HL-60/S4 treated with phorbol 12-myristate 13-acetate at 8.2 ng/mL for 4 days and 3 days (cell line): Measurements from ENCODE around the gene WSB1.

Experiments used
- in situ Hi-C: fragments of 300-500 bp; cut with MboI; formaldehyde crosslinking; loops from 2 replicates; pipeline ENCODE4 v1.15.0; 2022; ENCODE audit warnings: low sequenced_read_pairs

Gene WSB1

DNA sequence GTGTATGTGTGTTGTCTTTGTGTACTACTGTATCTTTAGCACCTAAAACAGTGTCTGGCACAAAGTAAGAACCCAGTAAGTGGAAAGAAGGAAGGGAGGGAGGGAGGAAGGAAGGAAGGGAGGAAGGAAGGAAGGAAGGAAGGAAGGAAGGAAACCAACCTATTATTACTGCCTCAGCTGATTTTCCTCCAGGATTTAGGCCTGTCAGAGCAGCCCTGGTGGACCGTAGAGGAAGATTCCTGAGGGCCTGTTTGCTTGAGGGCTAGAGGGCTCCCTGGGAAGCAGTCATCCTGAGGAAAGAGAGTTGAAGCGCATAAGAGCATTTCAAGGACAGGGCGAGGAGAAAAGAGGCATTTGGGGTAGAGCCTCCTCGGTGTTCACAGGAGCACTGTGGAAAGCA is 61.5 kb downstream of the WSB1 start:
- in situ Hi-C loops, result loop anchor here (10.0 kb wide), 1 partner anchor 229 kb away; no protein-coding TSS in a partner anchor

DNA sequence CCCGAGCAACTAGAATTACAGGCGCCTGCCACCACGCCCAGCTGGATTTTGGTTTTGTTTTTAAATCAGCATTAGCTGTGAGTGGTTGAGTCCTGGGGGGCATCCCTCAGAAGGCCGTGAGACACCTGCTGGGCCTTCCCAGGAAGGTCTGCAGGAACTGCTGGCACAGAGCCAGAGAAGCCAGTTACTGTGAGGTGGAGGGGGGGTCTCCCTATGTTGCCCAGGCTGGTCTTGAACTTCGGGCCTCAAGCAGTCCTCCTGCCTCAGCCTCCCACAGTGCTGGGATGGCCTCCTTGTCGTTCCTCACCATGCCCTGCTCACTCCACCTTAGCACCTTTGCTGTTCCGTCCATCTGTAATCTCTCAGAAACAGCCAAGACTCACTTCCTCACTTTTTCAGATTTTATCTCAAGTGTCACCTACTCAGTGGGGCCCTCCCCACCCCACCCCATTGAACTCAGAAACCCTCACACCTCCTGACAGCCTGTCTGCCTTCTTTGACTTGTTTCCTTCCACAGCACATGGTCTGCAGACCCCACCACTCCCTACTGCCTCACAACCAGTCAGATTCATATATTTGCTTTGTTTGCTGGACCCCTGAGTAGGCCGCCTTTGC is 62.3 kb downstream of the WSB1 start:
- in situ Hi-C loops, result loop anchor here (10.0 kb wide), 1 partner anchor 229 kb away; no protein-coding TSS in a partner anchor

- in situ Hi-C loops, result loop anchor here (10.0 kb wide), 1 partner anchor 228 kb away; no protein-coding TSS in a partner anchor
Measured at GRCh38 chr17:27357236-27357635, 63.3 kb downstream of the WSB1 start.

DNA sequence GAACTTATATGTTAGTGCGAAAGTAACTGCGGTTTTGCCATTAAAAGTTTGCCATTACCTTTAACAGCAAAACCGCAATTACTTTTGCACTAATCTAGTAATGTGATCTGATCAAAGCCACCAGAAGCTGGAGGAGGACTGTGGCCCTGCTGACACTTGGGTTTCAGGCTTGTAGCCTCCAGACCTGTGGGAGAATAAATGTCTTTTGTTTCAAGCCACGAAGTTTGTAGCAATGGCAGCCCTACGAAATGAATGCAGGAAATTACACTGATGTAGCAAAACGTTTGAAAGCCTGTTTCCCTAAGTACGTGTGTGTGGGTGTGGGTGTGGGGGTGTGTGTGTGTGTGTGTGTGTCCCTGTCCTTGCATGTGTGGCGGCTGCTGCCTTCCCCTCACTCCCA is 66.6 kb downstream of the WSB1 start:
- in situ Hi-C loops, result no loop called here

GRCh38 chr17:27361695-27362094 is 67.8 kb downstream of the WSB1 start:
- in situ Hi-C loops, result no loop called here

- in situ Hi-C loops, result no loop called here
Measured at GRCh38 chr17:27362503-27362902, 68.6 kb downstream of the WSB1 start.

DNA sequence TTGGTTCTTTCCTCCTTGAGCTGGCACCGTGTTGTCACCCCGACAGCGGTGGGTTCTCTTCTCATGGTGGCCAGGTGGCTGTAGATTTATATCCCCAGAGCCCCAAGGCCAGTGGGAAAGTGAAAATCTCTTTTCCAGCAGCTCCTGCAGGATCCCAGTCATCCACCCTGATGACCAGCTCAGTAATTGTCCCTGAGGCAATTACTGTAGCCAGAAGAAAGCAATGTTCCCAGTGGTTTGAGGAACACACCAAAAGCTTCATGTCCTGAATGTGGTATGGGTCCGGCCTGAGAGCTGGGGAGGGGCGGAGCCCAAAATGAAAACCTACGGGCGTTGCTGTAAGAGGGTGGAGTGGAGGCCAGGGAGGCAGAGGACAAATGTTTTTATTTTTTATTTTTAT is 69.0 kb downstream of the WSB1 start:
- in situ Hi-C loops, result no loop called here

- in situ Hi-C loops, result no loop called here
Measured at GRCh38 chr17:27363326-27363725, 69.4 kb downstream of the WSB1 start.
